Stimulated activated CD4-positive, alpha-beta T cell treated with anti-CD3 and anti-CD28 coated beads, TNF-alpha, amount 100 ng/mL, for 48 hours (primary cell): Measurements from ENCODE around the gene CARD14.
A peak's percentile ranks its signal among the peaks of the same experiment; 100 is the strongest.

Experiments
- DNase-seq, 3 donors: peaks; one replicate each; pipeline ENCODE4 v3.0.0-alpha.2; 2020; ENCODE audit warnings: low read depth in 3 of 3

CARD14 gene

GRCh38 chr17:80210348-80211108 lies 40.7 kb downstream of the CARD14 start:
- DNase-seq, result no peak

GRCh38 chr17:80212109-80212508 lies 42.3 kb downstream of the CARD14 start:
- no peak for DNase-seq

DNA sequence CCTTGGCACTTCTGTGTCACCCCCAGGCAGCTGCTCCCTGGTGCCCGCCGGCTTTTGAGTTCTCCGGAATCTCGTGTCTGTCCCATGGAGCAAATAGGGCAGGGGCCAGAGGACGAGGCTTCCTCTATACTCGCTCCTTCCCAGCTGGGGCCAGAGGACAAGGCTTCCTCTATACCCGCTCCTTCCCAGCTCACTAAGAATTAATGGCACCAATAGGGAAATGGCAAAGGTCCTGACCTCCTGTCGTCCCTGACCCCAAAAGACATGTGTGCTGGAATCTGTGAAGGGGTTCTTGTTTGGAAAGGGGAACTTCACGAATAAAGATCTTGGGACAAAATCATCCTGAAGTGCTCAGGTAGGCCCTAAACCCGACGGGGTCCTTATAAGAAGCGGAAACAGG lies 42.7 kb downstream of the CARD14 start:
- no peak for DNase-seq

DNA sequence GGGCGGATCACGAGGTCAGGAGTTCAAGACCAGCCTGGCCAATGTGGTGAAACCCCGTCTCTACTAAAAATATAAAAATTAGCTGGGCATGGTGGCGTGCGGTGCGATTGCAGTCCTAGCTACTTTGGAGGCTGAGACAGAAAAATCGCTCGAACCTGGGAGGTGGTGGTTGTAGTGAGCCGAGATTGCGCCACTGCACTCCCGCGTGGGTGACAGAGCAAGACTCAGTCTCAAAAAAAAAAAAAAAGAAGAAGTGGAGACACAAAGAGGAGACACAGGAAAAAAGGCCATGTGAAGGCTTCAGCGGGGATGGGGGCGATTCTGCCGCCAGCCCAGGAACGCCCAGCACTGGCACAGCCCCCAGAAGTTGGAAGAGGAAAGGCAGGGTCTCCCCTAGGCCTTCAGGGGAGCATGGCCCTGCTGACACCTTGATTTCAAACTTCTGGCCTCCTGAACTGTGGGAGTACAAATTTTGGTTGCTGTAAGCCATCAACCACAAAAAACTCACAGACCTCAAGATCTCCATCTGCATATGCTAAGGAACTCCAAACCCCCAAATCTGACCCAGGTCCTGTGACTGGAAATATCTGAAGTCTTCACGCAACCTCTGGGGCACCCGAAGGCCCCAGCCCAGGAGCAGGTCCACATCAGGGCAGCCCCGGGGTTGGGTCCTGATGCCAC lies 43.3 kb downstream of the CARD14 start:
- no peak for DNase-seq

DNA sequence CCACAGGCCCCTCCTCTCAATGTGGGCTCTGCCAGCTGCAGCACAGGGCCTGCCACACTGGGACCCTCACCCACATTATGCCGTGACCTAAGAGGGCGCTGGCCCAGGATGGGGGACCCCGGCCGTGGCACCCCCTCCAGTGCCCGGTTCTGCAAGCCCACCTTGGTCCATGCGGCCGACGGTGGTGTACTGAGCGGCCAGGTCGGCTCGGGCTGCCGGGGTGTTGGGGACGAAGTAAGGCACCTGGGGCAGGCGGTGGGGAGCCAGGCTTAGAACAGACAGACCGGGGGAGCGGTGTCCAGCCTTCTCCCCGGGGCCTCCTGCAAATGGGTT lies 43.8 kb downstream of the CARD14 start:
- DNase-seq, result no peak

DNA sequence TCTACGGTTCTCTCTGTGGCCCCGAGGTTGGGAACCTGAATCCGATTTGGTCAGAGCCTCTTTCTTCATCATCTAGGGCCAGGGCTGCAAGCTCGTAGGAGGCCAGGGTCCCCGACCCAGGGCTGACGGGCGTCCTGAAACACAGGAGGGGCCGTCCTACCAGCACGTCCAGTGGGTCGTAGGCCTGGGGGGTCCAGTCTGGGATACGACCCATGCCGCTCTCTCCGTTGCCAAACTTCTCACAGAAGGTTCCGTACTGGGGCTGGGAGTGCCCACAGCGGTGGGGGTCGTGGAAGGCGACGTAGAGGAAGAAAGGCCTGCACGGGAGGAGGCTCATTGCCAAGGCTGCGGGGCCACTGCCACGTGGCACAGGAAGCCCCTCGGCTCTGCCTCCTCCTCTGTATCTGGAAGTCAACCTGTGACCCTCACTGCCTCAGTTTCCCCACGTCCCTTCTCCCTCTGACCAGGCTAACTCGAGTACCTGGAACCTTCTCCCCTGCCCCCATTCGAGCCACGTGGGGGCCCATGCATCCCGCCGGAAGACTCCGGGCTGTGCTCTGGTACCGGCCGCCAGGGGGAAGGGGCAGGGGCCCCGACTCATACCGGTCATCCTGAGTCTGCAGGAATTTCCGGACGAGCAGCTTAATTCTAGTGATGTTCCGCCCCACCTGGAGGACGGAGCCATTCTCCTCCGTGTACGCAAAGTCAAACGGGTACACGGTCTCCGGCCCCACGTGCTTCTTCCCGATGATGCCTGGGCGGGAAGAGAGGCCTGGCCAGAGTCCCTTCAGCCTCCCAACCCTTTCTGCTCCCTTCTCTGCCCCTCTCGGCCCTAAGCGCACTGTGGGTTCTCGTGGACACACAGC lies 44.4 kb downstream of the CARD14 start:
- DNase-seq, result no peak

GRCh38 chr17:80214878-80215210 lies 45.0 kb downstream of the CARD14 start:
- DNase-seq, result no peak

DNA sequence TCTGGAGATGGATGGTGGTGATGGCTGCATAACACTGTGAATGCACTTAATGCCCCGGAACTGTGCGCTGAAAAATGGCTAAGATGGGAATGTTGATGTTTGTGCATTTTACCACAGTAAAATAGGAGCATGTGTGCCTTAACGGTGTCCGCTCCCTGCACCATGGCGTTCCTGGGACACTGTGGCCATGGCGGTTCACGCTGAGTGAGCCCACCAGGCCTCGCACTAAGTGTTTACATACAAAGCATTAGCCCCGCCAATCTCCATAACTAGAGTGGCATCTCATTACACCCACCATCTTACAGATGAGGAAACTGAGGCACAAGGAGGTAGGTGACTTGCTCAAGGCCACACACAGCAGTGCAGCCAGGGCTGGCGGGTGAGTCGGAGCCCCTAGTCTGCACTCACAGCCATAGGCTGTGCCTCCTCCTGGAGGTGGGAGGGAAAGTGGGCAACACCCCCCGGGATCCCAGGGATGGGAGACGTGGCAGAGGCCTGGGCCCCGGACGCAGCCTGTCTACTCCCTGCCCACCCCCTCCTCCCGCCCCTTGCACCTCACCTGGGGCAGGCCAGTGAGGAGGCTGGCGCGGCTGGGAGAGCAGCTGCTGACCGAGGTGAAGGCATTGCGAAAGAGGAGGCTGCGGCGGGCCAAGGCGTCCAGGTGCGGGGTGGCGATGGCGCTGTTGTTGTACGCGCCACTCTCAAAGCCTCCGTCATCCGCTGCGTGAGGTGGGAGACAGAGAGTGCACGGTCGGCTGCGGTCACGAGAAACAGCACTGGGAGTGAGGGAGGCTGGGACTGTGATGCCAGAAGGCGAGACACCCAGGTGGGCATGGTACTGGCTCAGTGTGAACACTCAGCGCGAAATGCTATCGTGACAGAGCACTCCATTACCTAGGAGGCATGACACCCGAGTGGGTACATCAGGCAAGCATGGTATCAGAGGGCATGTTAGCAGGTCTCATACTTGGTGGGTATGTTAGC lies 46.9 kb downstream of the CARD14 start:
- no peak for DNase-seq

GRCh38 chr17:80217703-80218362 lies 48.0 kb downstream of the CARD14 start:
- no peak for DNase-seq

DNA sequence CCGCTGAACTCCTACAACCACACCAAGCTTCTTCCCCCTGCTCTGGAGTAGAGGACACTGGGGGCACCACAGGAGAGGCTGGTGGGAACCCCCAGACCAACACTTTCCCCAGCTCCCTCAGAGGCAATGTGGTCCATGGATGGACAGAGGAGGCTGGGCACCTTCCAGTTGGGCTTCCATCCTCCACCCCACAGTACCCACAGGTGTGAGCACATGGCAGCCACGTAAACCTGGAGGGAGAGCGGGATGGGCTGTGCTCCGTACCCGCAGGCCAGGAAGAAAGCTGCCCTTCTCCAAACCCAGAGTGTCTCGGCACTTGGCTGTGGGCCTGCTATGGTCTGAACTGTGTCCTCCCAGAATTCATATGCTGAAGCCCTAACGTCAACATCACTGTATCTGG lies 48.6 kb downstream of the CARD14 start:
- no peak for DNase-seq

DNA sequence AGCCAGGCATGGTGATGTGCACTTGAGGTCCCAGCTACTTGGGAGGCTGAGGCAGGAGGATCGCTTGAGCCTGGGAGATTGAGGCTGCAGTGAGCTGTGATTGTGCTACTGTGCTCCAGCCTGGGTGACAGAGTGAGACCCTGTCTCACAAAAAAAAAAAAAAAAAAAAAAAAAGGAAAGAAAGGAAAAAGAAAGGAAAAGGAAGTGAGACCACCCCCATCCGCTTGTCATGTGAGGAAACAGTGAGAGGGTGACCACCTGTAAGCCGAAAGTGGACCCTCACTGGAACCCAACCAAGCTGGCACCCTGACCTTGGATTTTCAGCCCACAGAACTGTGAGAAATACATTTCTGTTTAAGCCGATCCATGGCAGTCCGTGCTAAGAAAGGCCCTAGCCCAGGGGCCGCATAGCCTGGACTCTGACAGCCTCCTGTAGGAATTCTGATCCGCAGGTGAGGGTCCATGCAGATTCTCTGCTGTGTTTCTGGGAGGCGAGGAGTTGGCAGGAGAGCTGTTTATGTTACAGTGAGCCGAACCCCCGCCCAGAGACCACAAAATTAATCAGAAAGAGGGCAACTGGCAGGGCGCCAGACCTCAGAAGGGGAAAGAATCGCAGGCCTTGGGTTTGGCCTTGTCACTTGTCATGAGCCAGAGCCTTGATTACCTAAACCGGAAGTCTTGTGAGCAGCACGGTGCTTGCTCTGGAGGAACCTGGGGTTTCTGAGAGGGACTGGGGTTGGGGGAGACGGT lies 49.4 kb downstream of the CARD14 start:
- peak; percentile 85 to 89 (median 87) for DNase-seq

DNA sequence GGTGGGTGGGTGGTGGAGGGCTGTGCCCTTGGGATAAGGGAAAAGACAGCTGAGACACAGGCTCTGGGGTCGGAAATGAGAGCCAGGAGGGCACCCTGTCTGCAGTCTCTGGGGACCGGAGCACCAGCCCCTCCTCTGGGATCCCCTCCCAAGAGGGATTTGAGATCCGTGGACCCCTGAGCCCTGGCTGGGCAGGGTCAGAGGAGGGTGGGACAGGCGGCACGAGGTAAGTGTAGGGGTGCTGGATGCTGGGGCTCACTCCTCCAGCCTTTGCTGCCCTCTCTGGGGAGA lies 49.9 kb downstream of the CARD14 start:
- DNase-seq, result no peak

DNA sequence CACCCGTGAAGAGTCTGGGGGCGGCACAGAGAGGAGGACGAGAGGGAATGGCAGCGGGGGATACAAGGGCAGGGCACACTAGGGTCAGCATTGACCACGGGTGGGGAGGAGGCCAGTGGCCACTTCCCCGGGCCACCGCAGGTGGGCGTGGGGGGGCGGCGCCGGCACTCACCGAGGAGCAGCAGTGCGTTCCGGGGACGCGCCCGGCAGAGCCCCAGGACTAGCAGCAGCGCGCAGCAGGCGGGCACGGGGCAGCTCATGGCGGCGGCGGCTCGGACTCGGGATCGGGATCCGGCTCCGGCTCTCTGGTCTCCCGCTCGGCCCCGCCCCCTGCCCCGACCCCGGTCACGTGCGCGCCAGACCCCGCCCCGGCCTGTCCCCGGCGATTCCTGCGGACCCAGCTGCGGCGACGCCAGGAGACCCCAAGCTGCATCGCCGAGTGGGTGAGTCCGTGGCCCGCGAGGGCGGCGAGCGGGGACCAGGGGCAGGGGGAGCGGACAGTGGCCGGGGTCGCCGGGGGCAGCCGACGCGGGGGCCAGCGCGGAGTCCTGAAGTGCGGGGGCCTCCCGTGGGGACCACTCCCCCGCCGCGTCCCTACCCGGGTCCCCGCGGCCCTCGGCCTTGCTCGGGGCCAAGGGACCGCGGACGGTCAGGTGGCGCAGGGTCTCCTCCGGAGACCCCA lies 50.4 kb downstream of the CARD14 start, which contains the start of the genes SGSH and SLC26A11:
Gene SGSH, minus strand, starts transcription at position 280 of the 682 bp plus-strand sequence. Its CDS starts 20 bp downstream, at position 260.
Gene SLC26A11, plus strand, starts transcription at position 374 of the 682 bp plus-strand sequence. CDS start 1,134 bp downstream, outside the sequence.
- DNase-seq, result peak; percentile 48 to 74 (median 55)

GRCh38 chr17:80220736-80221215 lies 50.9 kb downstream of the CARD14 start:
- no peak for DNase-seq

GRCh38 chr17:80221351-80222105 lies 51.7 kb downstream of the CARD14 start:
- no peak for DNase-seq

DNA sequence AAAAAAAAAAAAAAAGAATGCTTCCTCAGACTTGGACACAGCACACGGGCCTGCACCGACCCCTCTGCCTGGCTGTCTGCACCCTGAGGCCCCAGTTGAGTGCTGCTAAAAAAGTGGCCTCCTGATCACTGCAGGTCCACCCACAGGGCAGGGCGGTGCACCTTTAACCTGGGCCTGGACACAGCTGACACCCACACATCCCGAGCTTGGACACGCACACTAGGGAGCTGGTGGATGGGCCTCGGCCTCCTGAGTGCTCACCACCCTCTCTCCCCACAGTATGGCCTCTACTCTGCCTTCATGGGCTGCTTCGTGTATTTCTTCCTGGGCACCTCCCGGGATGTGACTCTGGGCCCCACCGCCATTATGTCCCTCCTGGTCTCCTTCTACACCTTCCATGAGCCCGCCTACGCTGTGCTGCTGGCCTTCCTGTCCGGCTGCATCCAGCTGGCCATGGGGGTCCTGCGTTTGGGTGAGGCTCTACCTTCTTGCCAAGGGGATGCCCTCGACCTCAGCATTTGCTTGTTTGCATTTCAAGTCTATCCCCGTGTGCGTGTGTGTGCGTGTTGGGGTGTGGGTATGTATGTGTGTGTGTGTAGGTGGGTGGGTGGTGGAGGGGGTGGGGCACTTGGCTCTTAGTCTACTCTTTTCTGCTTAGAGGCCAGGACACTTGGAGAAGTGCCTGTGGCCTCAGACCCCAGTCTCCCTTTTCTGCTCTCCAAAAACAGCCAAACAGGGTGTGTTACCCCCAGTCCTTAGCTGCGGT lies 52.7 kb downstream of the CARD14 start:
- no peak for DNase-seq

DNA sequence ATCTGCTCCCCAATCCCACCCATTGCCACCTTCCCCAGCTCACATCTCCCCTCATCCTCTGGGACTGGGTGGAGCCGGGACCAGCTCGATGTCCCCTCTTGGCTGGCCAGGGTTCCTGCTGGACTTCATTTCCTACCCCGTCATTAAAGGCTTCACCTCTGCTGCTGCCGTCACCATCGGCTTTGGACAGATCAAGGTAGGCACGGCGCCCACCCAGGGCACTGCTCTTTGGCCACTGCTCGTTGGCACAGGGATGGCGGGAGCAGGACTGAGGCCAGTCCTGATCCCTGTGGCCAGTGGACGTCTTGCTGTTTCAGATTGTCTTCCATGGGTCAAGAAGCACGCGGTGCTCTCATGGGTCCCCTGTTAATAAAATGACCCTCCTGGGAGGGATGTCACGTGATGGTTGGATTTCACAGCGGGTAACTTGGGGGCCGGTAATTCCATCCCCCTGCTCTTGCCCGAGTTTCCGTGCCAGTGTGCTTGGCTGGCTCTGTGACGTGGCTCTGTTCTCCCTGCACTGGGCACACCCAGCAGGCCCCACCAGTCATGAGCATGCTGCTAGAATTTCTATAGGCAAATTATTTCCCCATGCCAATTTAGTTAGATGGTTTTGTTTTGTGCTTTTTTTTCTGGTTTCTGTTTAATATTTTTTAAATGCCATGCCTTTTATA lies 53.4 kb downstream of the CARD14 start:
- DNase-seq, result no peak
